Bone marrow (tissue), 2 donors: ENCODE data around the gene NCAM2.
"Not testable (repeated sequence)": the region's sequence is repeated elsewhere in the genome, so short reads cannot be mapped to it uniquely, and the experiment has no call there.

ENCODE experiments used
- DNase-seq, 2 donors: peaks; one replicate each; lab custom pipeline; 2025; lab: John Stamatoyannopoulos, UW

NCAM2 gene

GRCh38 chr21:21324297-21324696 is 326.1 kb downstream of the NCAM2 start:
- no peak for DNase-seq

GRCh38 chr21:21332492-21332891 is 334.3 kb downstream of the NCAM2 start:
- DNase-seq = no peak

- DNase-seq = no peak
Measured at GRCh38 chr21:21341041-21341440, 342.8 kb downstream of the NCAM2 start.

- DNase-seq = no peak
Measured at GRCh38 chr21:21345296-21345695, 347.1 kb downstream of the NCAM2 start.

- DNase-seq = no peak
Measured at GRCh38 chr21:21345872-21346271, 347.7 kb downstream of the NCAM2 start.

- no peak for DNase-seq
Measured at GRCh38 chr21:21366277-21366676, 368.1 kb downstream of the NCAM2 start.

- no peak for DNase-seq
Measured at GRCh38 chr21:21367583-21367982, 369.4 kb downstream of the NCAM2 start.

- no peak for DNase-seq
Measured at GRCh38 chr21:21373969-21374368, 375.8 kb downstream of the NCAM2 start.

- DNase-seq = no peak
Measured at GRCh38 chr21:21383126-21383525, 384.9 kb downstream of the NCAM2 start.

- no peak for DNase-seq
Measured at GRCh38 chr21:21384977-21385376, 386.8 kb downstream of the NCAM2 start.

GRCh38 chr21:21385404-21385803 is 387.2 kb downstream of the NCAM2 start:
- no peak for DNase-seq

- no peak for DNase-seq
Measured at GRCh38 chr21:21387916-21388315, 389.7 kb downstream of the NCAM2 start.

GRCh38 chr21:21394064-21394463 is 395.9 kb downstream of the NCAM2 start:
- DNase-seq = no peak

- DNase-seq = no peak
Measured at GRCh38 chr21:21396424-21396823, 398.2 kb downstream of the NCAM2 start.

GRCh38 chr21:21397464-21397863 is 399.3 kb downstream of the NCAM2 start:
- no peak for DNase-seq

GRCh38 chr21:21401444-21401843 is 403.2 kb downstream of the NCAM2 start:
- DNase-seq = no peak

GRCh38 chr21:21402187-21402586 is 404.0 kb downstream of the NCAM2 start:
- not testable (repeated sequence) for DNase-seq

- DNase-seq = peak in 1 of 2 donors; percentile 25
Measured at GRCh38 chr21:21404261-21404660, 406.1 kb downstream of the NCAM2 start.

GRCh38 chr21:21406921-21407320 is 408.7 kb downstream of the NCAM2 start:
- DNase-seq = no peak

- DNase-seq = no peak
Measured at GRCh38 chr21:21412096-21412495, 413.9 kb downstream of the NCAM2 start.

- no peak for DNase-seq
Measured at GRCh38 chr21:21415741-21416140, 417.5 kb downstream of the NCAM2 start.

GRCh38 chr21:21434944-21435343 is 436.7 kb downstream of the NCAM2 start:
- DNase-seq = no peak

GRCh38 chr21:21436012-21436534 is 437.9 kb downstream of the NCAM2 start:
- DNase-seq = no peak

- no peak for DNase-seq
Measured at GRCh38 chr21:21439761-21440160, 441.6 kb downstream of the NCAM2 start.

- DNase-seq = no peak
Measured at GRCh38 chr21:21457077-21457476, 458.9 kb downstream of the NCAM2 start.
